ENCODE data around the gene CEP85L.

The CEP85L gene

DNA sequence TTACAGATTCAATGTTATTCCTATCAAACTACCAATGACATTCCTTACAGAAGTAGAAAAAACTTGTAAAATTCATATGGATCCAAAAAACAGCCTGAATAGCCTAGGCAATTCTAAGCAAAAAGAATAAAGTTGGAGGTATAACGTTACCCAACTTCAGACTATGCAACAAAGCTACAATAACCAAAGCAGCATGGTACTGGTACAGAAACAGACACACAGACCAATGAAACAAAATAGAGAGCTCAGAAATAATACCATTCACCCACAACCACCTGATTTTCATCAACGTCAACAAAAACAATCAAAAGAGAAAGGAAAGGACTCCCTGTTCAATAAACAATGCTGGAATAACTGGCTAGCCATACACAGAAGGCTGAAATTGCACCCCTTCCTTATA is 120.4 kb downstream of the CEP85L start:
- no peak for DNase-seq

DNA sequence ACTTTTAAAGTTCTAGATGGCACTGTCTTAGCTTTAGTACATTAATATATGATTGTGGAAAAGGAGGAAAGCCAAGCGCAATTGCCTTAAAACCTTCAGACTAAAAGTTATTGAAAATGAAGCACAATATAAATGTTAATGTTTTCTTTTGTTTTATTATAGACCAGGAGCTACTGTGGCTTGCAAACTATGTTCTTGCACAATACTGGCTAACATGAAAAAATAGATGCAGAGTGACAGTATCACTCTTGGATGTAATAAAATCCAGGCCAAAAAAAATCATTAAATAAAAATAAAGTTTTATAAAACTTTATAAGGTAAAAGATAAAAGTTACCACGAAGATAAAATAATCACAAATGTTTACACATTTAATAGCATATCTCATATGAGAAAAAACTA is 121.6 kb downstream of the CEP85L start:
- no peak for DNase-seq

GRCh38 chr6:118528129-118528528 is 123.3 kb downstream of the CEP85L start:
- no peak for DNase-seq

DNA sequence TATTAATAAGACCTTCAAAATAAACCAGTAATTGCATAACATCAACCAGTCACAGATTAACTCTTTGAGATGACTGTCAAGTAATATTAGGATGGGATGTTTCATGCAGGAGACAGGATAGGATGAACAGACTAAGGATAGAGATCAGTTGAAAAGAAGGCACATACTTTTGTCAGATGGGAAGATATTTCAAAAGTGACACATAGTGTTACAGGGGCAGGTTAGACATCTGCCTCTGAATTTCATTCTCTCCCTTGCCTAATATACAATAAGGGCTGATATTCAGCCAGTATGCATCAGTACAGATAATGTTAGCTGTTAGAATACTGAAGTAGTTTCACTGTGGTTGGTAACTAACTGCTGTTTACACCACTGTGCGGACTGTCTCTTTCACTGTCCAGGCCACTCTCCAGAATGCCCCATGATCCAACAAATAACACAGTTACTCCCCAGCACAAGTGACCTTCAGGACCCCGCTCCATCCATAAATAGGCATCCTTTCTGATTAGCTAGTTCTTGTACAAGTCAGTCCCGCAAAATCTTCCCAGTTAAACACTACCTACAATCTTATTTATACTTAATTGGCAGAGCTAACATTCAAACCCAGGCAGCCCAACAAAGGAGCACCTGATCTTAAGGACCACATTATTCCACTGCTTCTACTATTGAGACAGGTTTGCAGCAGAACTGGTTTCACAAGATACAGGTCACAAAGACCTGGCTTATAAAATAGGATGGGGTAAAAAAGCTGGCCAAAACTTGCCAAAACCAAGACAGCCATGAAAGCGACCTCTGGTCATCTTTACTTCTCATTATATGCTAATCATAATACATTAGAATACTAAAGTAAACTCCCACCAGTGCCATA is 125.2 kb downstream of the CEP85L start:
- DNase-seq, result no peak

GRCh38 chr6:118524686-118525085 is 126.7 kb downstream of the CEP85L start:
- no peak for DNase-seq

- no peak for DNase-seq
Measured at GRCh38 chr6:118523216-118523615, 128.2 kb downstream of the CEP85L start.

DNA sequence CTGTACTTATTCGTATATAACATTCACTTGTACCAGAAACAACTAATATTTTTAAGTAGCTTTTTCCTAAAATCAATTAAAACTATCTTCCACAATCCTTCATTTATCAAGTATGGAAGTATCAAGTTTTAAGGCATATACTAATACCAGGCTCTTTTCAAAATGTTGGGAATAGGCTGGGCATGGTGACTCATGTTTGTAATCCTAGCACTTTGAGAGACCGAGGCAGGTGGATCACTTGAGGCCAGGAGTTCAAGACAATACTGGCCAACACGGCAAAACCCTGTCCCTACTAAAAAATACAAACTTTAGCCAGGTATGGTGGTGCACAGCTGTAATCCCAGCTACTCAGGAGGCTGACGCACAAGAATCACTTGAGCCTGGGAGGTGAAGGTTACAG is 129.0 kb downstream of the CEP85L start:
- DNase-seq, result no peak

GRCh38 chr6:118514689-118515088 is 136.7 kb downstream of the CEP85L start:
- DNase-seq, result no peak

DNA sequence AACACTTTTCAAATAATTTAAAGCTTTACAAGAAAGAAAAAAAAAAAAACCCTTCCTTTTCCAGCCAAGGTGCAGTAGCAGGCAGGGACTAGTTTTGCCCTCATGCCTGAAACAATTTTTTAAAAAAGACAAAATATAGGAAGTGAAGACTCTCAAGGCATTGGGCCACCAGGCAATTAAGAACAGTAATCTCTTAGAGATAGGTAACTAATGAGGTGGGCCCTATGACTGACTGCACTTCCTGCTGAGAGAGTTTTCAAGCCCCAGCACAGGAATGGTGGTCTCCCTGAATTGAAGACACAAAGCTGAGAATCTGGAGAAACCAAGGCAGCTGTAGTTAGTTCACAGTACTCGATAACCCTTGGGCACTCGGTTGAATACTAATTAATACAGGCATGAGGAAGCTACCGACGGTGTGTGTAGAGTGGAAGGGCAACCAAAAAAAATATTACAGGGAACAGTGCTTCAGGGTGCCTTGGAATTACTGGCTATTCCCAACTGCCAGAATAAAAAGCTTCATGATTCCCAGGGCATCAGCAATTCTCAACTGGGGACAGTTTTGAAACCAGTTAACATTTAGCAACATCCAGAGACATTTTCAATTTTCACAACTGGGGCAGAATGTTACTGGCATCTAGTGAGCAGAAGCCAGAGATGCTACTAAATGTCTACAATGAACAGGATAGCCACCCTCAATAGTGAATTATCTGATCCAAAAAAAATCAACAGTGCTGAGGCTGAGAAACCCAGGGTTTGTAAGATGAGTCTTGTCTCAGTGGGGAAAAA is 139.3 kb downstream of the CEP85L start:
- no peak for DNase-seq

DNA sequence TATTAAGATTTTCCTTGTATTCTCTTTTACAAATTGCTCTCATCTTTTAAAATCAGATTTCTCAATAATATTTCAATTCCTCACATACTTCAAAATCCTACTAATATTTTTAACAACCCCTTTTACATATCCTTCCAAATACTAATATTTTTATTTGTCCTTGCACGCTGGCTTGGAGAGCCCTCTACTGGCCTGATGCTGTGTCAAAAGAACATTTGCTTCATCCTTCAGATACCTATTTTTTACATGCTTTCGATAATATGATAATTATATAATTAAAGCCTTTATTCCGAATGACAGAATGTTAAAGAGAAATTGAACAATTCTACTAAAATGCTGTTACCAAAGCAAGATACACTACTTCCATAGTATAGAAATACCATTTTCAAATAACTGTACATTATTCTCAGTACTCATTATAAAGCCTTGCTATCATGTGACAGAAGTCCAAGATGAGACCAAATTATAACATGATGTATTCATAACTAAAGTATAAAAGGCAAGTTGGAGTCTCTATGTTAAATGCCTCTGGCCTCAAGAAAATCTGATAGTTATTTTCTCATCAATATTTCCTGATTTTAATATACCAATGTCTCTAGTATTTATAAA is 142.3 kb downstream of the CEP85L start:
- peak in 1 of 2 experiments; percentile 54 for DNase-seq

DNA sequence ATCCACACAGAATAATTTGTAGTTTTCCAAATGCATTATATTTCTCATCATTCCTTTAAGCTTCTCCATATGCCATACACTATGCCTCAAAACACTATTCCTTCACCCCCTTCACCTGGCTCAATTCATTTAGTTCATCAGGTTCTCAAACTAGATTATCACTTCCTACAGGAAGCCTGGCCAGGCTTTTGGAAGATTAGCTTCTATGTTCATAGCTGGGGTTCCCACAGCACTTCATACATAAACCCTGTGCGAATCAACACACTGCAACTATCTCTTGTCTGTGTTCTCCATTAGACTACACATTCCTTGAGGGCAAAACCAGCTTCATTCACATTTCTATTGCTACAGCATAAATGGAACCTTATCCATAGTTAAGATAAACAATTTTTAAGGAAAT is 143.8 kb downstream of the CEP85L start:
- DNase-seq, result no peak

DNA sequence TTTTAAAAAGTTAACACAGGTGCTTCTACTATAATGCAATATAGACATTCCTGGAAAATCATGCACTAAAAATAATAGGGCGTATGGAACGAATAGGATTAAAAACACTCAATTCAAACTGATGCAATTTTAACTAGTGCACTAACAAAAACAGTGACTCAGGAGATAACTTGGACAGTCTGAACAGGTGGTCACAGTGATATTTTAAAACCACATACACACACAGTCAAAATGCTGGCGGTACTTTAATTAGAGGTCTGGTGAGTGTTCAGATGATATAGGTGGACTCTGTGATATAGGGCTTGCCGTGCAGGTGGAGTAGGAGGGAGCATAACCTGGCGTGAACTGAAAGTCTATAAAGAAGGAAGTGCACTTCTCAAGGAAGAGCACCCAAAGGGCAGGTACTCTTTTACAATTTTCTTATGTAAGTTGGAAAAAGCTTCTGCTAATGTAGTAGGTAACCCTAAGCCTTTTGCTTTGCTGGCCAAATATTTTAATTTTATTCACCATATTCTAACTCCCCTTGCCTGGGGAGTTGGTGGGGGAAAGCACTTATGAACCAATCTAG is 145.2 kb downstream of the CEP85L start:
- no peak for DNase-seq

DNA sequence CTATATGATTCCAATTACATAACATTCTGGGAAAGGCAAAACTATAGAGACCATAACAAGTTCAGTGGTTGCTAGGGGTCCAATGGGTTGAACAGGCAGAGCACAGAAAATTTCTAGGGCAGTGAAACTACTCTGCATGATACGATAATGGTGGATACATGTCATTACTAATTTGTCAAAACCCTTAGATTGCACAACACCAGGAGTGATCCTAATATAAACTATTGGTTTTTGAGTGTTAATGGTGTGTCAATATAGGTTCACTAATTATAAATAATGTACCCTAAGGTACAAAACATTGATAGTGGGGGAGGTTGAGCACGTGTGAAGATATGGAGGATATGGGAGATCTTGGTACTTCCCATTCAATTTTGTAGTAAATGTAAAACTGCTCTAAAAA is 145.7 kb downstream of the CEP85L start:
- no peak for DNase-seq

DNA sequence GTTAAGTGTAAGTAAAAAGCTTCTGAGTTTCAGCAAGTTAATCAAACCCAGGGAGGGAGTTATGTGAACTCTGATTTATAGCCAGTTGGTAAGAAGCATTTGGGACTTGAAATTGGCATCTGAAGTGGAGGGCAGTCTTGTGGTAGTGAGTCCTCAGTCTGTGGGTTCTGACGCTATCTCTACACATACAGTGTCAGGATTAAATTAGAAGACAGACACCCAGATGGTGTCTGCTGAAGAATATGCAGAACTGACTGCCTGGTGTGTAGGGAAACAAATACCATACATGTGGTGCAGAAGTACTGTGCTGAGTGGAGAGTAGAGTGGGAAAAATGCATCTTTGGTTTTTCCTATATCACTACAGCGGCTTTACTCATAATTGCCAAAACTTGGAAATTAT is 146.8 kb downstream of the CEP85L start:
- no peak for DNase-seq

DNA sequence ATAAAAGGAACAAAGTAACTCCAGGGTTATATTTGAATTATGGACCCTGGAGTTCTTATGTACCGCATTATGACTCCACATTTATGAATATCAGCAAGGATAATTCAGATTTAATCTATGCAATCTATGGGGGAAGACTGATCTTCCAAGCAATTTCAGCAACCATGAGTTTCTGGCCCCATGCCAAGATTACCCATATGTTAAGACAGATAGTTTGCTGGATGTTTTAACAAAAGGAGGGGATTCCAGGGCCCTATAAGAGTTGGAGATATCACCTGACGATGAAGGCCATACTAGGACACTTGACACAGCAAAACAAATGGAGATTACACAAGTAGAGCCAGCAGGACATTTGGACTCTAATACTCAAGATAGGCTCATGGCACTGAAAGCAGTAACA is 149.2 kb downstream of the CEP85L start:
- no peak for DNase-seq

- DNase-seq, result no peak
Measured at GRCh38 chr6:118501765-118502164, 149.6 kb downstream of the CEP85L start.

- DNase-seq, result no peak
Measured at GRCh38 chr6:118501099-118501498, 150.3 kb downstream of the CEP85L start.

DNA sequence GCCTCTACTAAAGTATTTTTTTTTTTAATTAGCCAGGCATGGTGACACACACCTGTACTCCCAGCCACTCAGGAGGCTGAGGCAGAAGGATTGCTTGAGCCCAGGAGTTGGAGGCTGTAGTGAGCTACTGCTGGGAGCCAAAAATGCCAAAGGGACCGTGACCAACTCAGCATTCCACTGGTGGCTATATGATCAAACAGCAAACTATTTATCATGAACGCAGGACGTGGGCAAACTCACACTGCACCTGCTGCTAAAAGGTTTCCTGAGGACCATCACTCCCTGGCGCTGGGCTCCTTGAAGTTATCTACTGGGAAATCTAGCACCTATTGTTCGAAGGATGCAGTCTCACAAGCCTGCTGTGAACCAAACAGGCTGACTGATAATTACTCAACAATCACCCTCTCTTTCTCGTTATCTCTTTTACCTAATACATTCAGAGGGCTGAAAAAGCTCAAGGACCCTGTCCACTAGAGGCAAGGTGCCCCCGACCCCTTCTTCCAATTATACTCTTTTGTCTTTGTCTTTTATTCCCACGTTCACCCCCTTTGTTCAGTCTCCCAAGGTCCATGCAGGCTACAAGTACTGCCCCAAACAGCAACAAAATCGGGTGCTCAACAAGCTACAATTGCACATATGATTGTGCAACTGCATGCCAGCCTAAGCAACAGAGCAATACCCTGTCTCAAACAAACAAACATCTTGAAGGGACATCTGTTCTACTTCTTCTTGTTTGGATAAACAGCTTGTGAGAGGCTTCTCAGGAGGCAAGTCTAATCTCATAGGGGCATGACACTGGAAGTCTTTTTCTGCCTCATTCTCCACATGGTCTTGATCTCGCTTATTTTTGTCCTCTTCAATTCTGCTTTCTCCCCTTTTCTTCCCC is 151.0 kb downstream of the CEP85L start:
- DNase-seq, result no peak

GRCh38 chr6:118495485-118496280 is 155.7 kb downstream of the CEP85L start:
- DNase-seq, result no peak

GRCh38 chr6:118494091-118494490 is 157.3 kb downstream of the CEP85L start:
- DNase-seq, result no peak

- DNase-seq, result no peak
Measured at GRCh38 chr6:118489990-118490389, 161.4 kb downstream of the CEP85L start.

- DNase-seq, result no peak
Measured at GRCh38 chr6:118488631-118489030, 162.8 kb downstream of the CEP85L start.

All from SHP77 (cell line).